HL-60 (cell line): ENCODE measurements around the gene DDX50.

Experiments used
- DNase-seq, 2 experiments: peaks; one replicate each; pipeline ENCODE4 v3.0.0-alpha.2; 2010 to 2020; ENCODE audit warnings: low read depth in 1 of 2, low spot score in 1 of 2
- H3K27ac ChIP-seq: fragments of 250-450 bp; sonication (Bioruptor Pico); replicated peaks from 2 replicates; pipeline ENCODE4 v1.5.1; 2020; ENCODE audit warnings: mild to moderate bottlenecking, moderate library complexity
- H3K27me3 ChIP-seq: fragments of 250-450 bp; sonication (Bioruptor Pico); 2 replicates; pipeline ENCODE4 v1.5.1; 2021; ENCODE audit warnings: mild to moderate bottlenecking, moderate library complexity; ENCODE audit not compliant: insufficient read depth, poor library complexity, severe bottlenecking
- H3K4me3 ChIP-seq: replicated peaks from 2 replicates; pipeline ENCODE4 v1.5.1; 2011; ENCODE audit warnings: mild to moderate bottlenecking, control low read depth, low read length; ENCODE audit not compliant: insufficient read depth
- GABPA ChIP-seq: IDR thresholded peaks from 2 replicates; pipeline ENCODE4 v1.6.1; 2012; ENCODE audit warnings: low read depth
- POLR2AphosphoS5 ChIP-seq: IDR thresholded peaks from 2 replicates; pipeline ENCODE4 v1.6.1; 2012; ENCODE audit warnings: low read depth
- SPI1 ChIP-seq: IDR thresholded peaks from 2 replicates; pipeline ENCODE4 v1.6.1; 2012; ENCODE audit warnings: low read depth, mild to moderate bottlenecking, borderline replicate concordance
- TF ChIP-seq, protein P1 (sequence below): IDR thresholded peaks from 2 replicates; pipeline ENCODE4 v1.6.1; 2012; ENCODE audit warnings: low read depth; ENCODE audit not compliant: insufficient replicate concordance
- TF ChIP-seq, protein P2 (sequence below): IDR thresholded peaks from one replicate; pipeline ENCODE4 v1.5.1; 2011; ENCODE audit warnings: low read length, control low read depth, inconsistent platforms; ENCODE audit not compliant: insufficient read depth

DDX50 gene

DNA sequence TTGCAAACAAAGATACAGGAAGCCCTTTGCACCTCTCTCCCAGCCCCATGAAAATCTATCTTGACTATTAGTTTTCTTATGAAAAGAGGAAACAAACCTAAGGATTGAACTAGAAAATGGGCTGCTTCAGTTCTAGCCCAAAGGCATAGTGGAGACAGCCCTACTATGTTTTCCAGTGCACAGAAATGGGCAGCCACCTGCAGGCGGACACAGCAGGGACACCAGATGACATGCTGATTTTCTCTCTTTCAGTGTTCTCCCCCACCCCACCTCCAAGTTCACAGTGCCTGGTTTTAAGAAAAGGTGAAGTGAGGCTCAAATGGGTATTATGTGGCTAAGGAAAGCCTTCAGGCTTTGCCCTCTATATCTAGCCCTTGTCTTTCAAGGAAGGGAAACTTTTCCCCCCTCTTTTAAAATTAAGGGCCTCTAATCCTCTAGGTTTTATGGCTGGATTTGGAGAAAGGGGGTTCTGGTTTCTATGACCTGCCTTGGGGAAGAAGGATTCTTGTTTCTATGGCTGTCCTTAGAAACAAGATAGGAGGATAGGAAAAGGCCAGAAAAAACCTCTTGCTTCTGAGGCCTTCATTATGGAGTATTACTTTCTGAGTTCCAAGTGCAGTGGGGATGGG is 23.5 kb upstream of the DDX50 start:
- Histone ChIP-seq H3K27me3 (no peaks in the 10 kb centered on the region), H3K4me3 (no peak overlapping the region), H3K27ac (no peak overlapping the region)
- DNase-seq, result no peak
- TF ChIP-seq, protein P1, sequence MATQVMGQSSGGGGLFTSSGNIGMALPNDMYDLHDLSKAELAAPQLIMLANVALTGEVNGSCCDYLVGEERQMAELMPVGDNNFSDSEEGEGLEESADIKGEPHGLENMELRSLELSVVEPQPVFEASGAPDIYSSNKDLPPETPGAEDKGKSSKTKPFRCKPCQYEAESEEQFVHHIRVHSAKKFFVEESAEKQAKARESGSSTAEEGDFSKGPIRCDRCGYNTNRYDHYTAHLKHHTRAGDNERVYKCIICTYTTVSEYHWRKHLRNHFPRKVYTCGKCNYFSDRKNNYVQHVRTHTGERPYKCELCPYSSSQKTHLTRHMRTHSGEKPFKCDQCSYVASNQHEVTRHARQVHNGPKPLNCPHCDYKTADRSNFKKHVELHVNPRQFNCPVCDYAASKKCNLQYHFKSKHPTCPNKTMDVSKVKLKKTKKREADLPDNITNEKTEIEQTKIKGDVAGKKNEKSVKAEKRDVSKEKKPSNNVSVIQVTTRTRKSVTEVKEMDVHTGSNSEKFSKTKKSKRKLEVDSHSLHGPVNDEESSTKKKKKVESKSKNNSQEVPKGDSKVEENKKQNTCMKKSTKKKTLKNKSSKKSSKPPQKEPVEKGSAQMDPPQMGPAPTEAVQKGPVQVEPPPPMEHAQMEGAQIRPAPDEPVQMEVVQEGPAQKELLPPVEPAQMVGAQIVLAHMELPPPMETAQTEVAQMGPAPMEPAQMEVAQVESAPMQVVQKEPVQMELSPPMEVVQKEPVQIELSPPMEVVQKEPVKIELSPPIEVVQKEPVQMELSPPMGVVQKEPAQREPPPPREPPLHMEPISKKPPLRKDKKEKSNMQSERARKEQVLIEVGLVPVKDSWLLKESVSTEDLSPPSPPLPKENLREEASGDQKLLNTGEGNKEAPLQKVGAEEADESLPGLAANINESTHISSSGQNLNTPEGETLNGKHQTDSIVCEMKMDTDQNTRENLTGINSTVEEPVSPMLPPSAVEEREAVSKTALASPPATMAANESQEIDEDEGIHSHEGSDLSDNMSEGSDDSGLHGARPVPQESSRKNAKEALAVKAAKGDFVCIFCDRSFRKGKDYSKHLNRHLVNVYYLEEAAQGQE, result no peak
- TF ChIP-seq POLR2AphosphoS5 (no peak), SPI1 (no peak), GABPA (no peak)
- TF ChIP-seq, protein P2, sequence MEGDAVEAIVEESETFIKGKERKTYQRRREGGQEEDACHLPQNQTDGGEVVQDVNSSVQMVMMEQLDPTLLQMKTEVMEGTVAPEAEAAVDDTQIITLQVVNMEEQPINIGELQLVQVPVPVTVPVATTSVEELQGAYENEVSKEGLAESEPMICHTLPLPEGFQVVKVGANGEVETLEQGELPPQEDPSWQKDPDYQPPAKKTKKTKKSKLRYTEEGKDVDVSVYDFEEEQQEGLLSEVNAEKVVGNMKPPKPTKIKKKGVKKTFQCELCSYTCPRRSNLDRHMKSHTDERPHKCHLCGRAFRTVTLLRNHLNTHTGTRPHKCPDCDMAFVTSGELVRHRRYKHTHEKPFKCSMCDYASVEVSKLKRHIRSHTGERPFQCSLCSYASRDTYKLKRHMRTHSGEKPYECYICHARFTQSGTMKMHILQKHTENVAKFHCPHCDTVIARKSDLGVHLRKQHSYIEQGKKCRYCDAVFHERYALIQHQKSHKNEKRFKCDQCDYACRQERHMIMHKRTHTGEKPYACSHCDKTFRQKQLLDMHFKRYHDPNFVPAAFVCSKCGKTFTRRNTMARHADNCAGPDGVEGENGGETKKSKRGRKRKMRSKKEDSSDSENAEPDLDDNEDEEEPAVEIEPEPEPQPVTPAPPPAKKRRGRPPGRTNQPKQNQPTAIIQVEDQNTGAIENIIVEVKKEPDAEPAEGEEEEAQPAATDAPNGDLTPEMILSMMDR, result no peak

DNA sequence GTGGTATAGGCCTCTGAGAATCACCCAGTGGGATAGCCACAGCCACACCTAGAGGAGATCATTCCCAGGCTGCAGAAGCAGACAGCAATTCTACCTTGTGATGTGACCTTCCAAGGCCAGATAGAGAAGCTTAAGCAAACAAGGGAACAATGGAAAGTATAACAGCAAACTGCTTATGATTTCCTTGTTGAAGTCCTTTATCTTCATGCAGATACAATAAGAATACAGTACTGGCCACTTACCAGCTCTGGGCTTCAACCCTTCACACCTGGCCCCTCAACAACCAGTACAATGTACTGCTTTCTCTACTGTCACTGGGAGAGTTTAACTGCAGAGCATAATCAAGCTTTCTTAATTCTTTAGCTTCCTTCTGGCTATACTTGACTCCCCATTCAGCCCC is 22.6 kb upstream of the DDX50 start:
- H3K4me3 ChIP-seq, result no peak overlapping the region
- no peaks in the 10 kb centered on the region for H3K27me3 ChIP-seq
- no peak overlapping the region for H3K27ac ChIP-seq
- DNase-seq, result no peak
- no peak for TF ChIP-seq POLR2AphosphoS5
- TF ChIP-seq, protein P1, result no peak
- no peak for TF ChIP-seq SPI1
- TF ChIP-seq, protein P2, result no peak
- TF ChIP-seq GABPA, result no peak

DNA sequence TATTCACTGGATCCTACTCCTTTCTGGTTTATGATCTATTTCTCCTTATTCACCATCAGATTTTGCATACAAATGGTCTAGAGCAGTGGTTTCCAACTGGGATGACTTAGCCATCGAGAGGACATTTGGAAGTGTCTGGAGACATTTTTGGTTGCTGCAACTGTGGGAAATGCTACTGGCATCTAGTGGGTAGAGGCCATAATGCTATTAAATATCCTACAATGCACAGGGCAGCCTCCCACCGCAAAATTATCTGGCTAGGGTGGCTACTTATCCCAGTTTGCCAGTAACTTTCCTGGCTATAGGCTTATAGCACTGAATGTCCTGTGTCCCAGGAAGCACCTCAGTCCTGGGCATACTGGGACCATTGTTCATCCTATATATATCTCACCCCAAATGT is 21.5 kb upstream of the DDX50 start:
- Histone ChIP-seq H3K27me3 (no peaks in the 10 kb centered on the region), H3K27ac (no peak overlapping the region), H3K4me3 (no peak overlapping the region)
- TF ChIP-seq, protein P2, result no peak
- TF ChIP-seq SPI1 (no peak), POLR2AphosphoS5 (no peak), GABPA (no peak)
- TF ChIP-seq, protein P1, result no peak
- no peak for DNase-seq
